Kidney (tissue), 14 donors: Measurements from ENCODE around the gene ARHGEF1. TPM values are rescaled to one million over a fixed set of nuclear protein-coding genes. Genes with fewer than 3 reads are reported as not detected.
"Not testable (repeated sequence)": the region's sequence is repeated elsewhere in the genome, so short reads cannot be mapped to it uniquely, and the experiment has no call there.

Experiments used
- DNase-seq, 5 donors: peaks; one replicate each; pipeline ENCODE4 v3.0.0-alpha.2; 2013 to 2020
- FAIRE-seq: peaks from 2 replicates; lab custom pipeline; 2012; peaks lifted over from hg19 to GRCh38; lab: Jason Lieb, UNC
- H3K27ac ChIP-seq, 2 donors: one replicate each; pipeline ENCODE4 v1.7.0; 2013; ENCODE audit warnings: low read depth in 2 of 2, low read length in 2 of 2, inconsistent platforms in 1 of 2
- H3K27me3 ChIP-seq: one replicate; pipeline ENCODE4 v1.7.1; 2013; ENCODE audit warnings: low read length, inconsistent platforms; ENCODE audit not compliant: control insufficient read depth, insufficient read depth
- H3K36me3 ChIP-seq, 3 donors: one replicate each; pipeline versions ENCODE4 v1.7.0 to v1.7.1; 2013; ENCODE audit warnings: low read length in 3 of 3, control low read depth in 1 of 3, inconsistent platforms in 1 of 3; ENCODE audit not compliant: insufficient read depth in 3 of 3, control insufficient read depth in 2 of 3
- H3K4me1 ChIP-seq, 3 donors: one replicate each; pipeline versions ENCODE4 v1.7.0 to v1.7.1; 2013; ENCODE audit warnings: low read length in 3 of 3, inconsistent platforms in 1 of 3, low read depth in 1 of 3; ENCODE audit not compliant: control insufficient read depth in 2 of 3, insufficient read depth in 2 of 3
- H3K4me3 ChIP-seq, 3 donors: one replicate each; pipeline versions ENCODE4 v1.7.0 to v1.8.1; 2013; ENCODE audit warnings: low read length in 3 of 3, control low read depth in 1 of 3, inconsistent platforms in 1 of 3
- H3K9ac ChIP-seq, 3 donors: one replicate each; pipeline versions ENCODE4 v1.7.0 to v1.7.1; 2013; ENCODE audit warnings: low read length in 3 of 3, control low read depth in 1 of 3, inconsistent platforms in 1 of 3
- H3K9me3 ChIP-seq, 3 donors: one replicate each; pipeline versions ENCODE4 v1.7.0 to v1.7.1; 2013; ENCODE audit warnings: low read length in 3 of 3, control low read depth in 1 of 3, inconsistent platforms in 1 of 3; ENCODE audit not compliant: control insufficient read depth in 2 of 3, insufficient read depth in 1 of 3
- CTCF ChIP-seq: IDR thresholded peaks from 3 replicates; pipeline ENCODE4 v1.5.1; 2012; ENCODE audit warnings: mild to moderate bottlenecking, moderate library complexity, borderline replicate concordance; ENCODE audit not compliant: insufficient read depth; ENCODE audit errors: extremely low read depth
- intact Hi-C: fragments of 100-400 bp; cut with DNase I; formaldehyde crosslinking; loops from one replicate; pipeline ENCODE4 v1.11.1; 2022
- polyA plus RNA-seq: library from polyadenylated mRNA; stranded (reverse); fragments of 350-450 nt; fragmentation: Illumina TruSeq; extraction: RNeasy Lipid Tissue Mini Kit (QIAGEN cat#74804); gene quantifications from one replicate; pipeline ENCODE4 v1.2.3, GENCODE V29; 2014; ENCODE audit warnings: low read depth, low replicate concordance; ENCODE audit not compliant: insufficient read depth
- total RNA-seq: library from RNA; stranded (reverse); fragmentation: NEBNext Ultra II Directional; extraction: Animal tissue kit (Norgen Biotek cat#: 25700); gene quantifications from one replicate; pipeline ENCODE4 v1.2.1, GENCODE V29; 2021
- donor health status: control.
- donor health status: control.
- donor health status: control.
- donor health status: control.
- donor health status: control.
- donor health status: DM: yes; HTN: yes; CAD: no.
- donor health status: Normal renal cell carcinoma (clear cell type).

Gene ARHGEF1
- total and polyA plus RNA-seq, 2 donors from 2014 or later, result 39.0 to 139 TPM

GRCh38 chr19:41871573-41872383, 11.2 kb upstream of the ARHGEF1 start:
- no peak overlapping the region for H3K9ac ChIP-seq
- peaks cover 0 to 33% (median 13%) of the 10 kb centered on the region in 3 donors for H3K36me3 ChIP-seq
- FAIRE-seq (no peak), DNase-seq (peak in 1 of 5 donors; percentile 74)
- no peak overlapping the region for H3K4me3 ChIP-seq
- no peak overlapping the region for H3K27ac ChIP-seq
- no peak for TF ChIP-seq CTCF
- intact Hi-C loops, result no loop called here
- H3K27me3 ChIP-seq, result no peaks in the 10 kb centered on the region
- no peaks in the 10 kb centered on the region for H3K9me3 ChIP-seq
- peaks cover 0 to 3% (median 0%) of the 10 kb centered on the region in 3 donors for H3K4me1 ChIP-seq

GRCh38 chr19:41872384-41872774, 10.6 kb upstream of the ARHGEF1 start:
- no peak for FAIRE-seq

GRCh38 chr19:41872775-41873647, 10.0 kb upstream of the ARHGEF1 start:
- Histone ChIP-seq H3K27ac (no peak overlapping the region), H3K9me3 (no peaks in the 10 kb centered on the region), H3K4me3 (no peak overlapping the region), H3K4me1 (peaks cover 0 to 3% (median 0%) of the 10 kb centered on the region in 3 donors), H3K9ac (no peak overlapping the region), H3K36me3 (peaks cover 0 to 30% (median 13%) of the 10 kb centered on the region in 3 donors), H3K27me3 (no peaks in the 10 kb centered on the region)
- peak; percentile 58 for TF ChIP-seq CTCF
- intact Hi-C loops, result no loop called here
- FAIRE-seq (no peak), DNase-seq (peak; percentile 82 to 83 (median 82))

More at GRCh38 chr19:41872384-41872774, 10.6 kb upstream of the ARHGEF1 start:
- DNase-seq, result peak in 1 of 5 donors; percentile 38
- Histone ChIP-seq H3K27me3 (no peaks in the 10 kb centered on the region), H3K9me3 (no peaks in the 10 kb centered on the region), H3K4me1 (peaks cover 0 to 3% (median 0%) of the 10 kb centered on the region in 3 donors), H3K4me3 (no peak overlapping the region), H3K36me3 (peaks cover 0 to 33% (median 13%) of the 10 kb centered on the region in 3 donors), H3K27ac (no peak overlapping the region), H3K9ac (no peak overlapping the region)
- TF ChIP-seq CTCF, result no peak
- intact Hi-C loops, result no loop called here

DNA sequence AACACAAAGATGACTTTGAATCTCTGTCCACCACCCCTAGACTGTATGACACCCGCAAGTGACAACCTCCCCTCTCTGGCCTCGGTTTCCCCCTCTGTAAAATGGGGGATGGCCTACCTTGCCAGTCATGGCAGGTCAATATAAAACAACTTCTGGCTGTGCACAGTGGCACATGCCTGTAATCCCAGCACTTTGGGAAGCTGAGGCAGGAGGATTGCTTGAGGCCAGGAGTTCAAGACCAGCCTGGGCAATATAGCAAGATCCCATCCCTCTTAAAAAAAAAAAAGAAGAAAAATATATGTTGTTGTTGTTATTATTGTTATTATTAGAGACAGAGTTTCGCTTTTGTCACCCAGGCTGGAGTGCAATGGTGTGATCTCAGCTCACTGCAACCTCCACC, 7.0 kb upstream of the ARHGEF1 start:
- H3K27ac ChIP-seq, H3K27me3 ChIP-seq, H3K36me3 ChIP-seq, H3K9ac ChIP-seq, H3K4me1 ChIP-seq, intact Hi-C loops, H3K9me3 ChIP-seq, H3K4me3 ChIP-seq, FAIRE-seq: not testable (repeated sequence)
- DNase-seq, result peak in 1 of 5 donors; percentile 36
